ENCODE measurements around the gene ATP6V0D1.

Gene ATP6V0D1

GRCh38 chr16:67482233-67482924 lies 1.4 kb upstream of the ATP6V0D1 start:
- H3K4me1 ChIP-seq (ENCODE audit: insufficient read depth, low read length, severe bottlenecking): peaks cover 29% of the 10 kb centered on the region
- peaks cover 28% of the 10 kb centered on the region; the same call in 1 of the 2 replicates for H3K36me3 ChIP-seq (ENCODE audit: insufficient read depth, low read length)
- H3K79me2 ChIP-seq (ENCODE audit: insufficient read depth, low read length): peaks cover 28% of the 10 kb centered on the region
- no peaks in the 10 kb centered on the region for H3K27me3 ChIP-seq (ENCODE audit: insufficient read depth, low read length)
- H4K20me1 ChIP-seq (ENCODE audit: insufficient read depth, low read length): no peaks in the 10 kb centered on the region
- peak overlapping the region; percentile 83 for H3K27ac ChIP-seq (ENCODE audit: low read depth, low read length, poor library complexity, severe bottlenecking)
- H3K9ac ChIP-seq (ENCODE audit: low read length): peak overlapping the region; percentile 92
- H2AFZ ChIP-seq (ENCODE audit: low read length): no peak overlapping the region
- no peaks in the 10 kb centered on the region for H3K9me3 ChIP-seq (ENCODE audit: low read length)
- H3K4me2 ChIP-seq (ENCODE audit: low read length): peak overlapping the region; percentile 93
- TF ChIP-seq CTCF (IDR thresholded peaks at IDR 0.05; ENCODE audit: low read length): no peak
- TF ChIP-seq EZH2 (IDR thresholded peaks at IDR 0.05; ENCODE audit: borderline replicate concordance, low read length): no peak
- peak overlapping the region; percentile 91 for H3K4me3 ChIP-seq (ENCODE audit: low read depth, low read length, poor library complexity, severe bottlenecking)
- H3K9me2 ChIP-seq (ENCODE audit: low read depth, low read length): no peaks in the 10 kb centered on the region
- H3F3A ChIP-seq (ENCODE audit: insufficient read depth, low read length): peaks cover 4% of the 10 kb centered on the region; the same call in 1 of the 2 replicates

DNA sequence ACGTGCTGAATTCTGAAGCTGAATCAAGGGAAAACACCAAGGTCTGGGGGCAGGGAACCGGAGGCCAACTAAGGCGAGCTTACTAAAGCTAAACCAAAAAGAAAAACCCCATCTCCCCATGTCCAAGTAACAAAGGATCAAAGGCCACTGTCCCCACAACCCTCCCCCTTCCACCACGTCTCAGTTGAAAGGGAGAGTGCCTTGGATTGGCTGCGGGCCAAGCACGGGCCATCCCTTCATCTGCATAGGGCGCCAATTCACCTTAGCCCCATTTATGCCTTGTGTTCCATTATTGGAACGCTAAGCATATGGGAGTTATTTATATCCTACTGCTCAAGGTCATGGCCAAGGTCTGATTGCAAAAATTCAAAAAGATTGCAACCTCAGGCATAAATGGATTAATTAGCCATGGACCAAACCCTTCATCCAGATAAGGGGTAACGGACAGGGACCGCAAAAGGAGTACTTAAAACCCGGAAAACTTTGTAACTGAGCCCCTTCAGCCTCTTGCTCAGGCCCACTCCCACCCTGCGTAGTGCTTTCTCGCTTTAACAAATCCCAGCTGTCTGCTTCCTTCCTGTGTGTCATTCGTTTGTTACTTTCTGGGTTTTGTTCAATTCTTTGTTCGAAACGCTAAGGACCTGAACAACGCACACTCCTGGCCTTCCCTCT lies 740 bp upstream of the ATP6V0D1 start:
- H4K20me1 ChIP-seq (ENCODE audit: insufficient read depth, low read length): no peaks in the 10 kb centered on the region
- H3K36me3 ChIP-seq (ENCODE audit: insufficient read depth, low read length): peaks cover 23% of the 10 kb centered on the region; the same call in 1 of the 2 replicates
- H3K9ac ChIP-seq (ENCODE audit: low read length): peak overlapping the region; percentile 92
- peak overlapping the region; percentile 93 for H3K4me2 ChIP-seq (ENCODE audit: low read length)
- peaks cover 33% of the 10 kb centered on the region for H3K79me2 ChIP-seq (ENCODE audit: insufficient read depth, low read length)
- no peaks in the 10 kb centered on the region for H3F3A ChIP-seq (ENCODE audit: insufficient read depth, low read length)
- H3K27me3 ChIP-seq (ENCODE audit: insufficient read depth, low read length): no peaks in the 10 kb centered on the region
- H3K9me2 ChIP-seq (ENCODE audit: low read depth, low read length): no peaks in the 10 kb centered on the region
- peak overlapping the region; percentile 83 for H3K27ac ChIP-seq (ENCODE audit: low read depth, low read length, poor library complexity, severe bottlenecking)
- H2AFZ ChIP-seq (ENCODE audit: low read length): no peak overlapping the region
- H3K4me1 ChIP-seq (ENCODE audit: insufficient read depth, low read length, severe bottlenecking): peaks cover 29% of the 10 kb centered on the region
- no peak for TF ChIP-seq EZH2 (IDR thresholded peaks at IDR 0.05; ENCODE audit: borderline replicate concordance, low read length)
- TF ChIP-seq CTCF (IDR thresholded peaks at IDR 0.05; ENCODE audit: low read length): no peak
- H3K4me3 ChIP-seq (ENCODE audit: low read depth, low read length, poor library complexity, severe bottlenecking): peak overlapping the region; percentile 91
- H3K9me3 ChIP-seq (ENCODE audit: low read length): no peaks in the 10 kb centered on the region

DNA sequence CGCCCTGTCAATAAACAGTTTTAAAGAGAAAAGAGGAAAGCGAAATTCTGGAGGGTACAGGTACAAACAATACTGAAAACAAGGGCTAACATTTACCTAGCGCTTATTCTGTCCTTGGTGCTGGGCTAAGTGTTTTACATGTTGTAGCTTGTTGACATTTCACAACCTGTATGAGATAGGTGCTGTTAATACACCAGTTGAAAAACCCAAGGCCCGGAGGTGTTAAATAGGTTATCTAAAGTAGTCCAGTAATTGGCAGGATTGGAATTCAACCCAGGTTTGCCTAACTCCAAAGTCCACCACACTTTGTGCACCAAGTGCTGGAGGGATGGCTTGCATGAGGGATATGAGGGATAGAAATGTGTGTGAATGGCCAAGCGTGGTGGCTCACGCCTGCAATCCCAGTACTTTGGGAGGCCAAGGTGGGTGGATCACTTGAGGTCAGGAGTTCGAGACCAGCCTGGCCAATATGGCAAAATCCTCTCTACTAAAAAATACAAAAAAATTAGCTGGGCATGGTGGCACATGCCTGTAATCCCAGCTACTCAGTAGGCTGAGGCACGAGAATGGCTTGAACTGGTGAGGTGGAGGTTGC lies 2.9 kb downstream of the ATP6V0D1 start:
- Histone ChIP-seq H3K36me3 (ENCODE audit: insufficient read depth, low read length) (peaks cover 7% of the 10 kb centered on the region; the same call in 1 of the 2 replicates), H3K4me2 (ENCODE audit: low read length) (no peak overlapping the region), H3F3A (ENCODE audit: insufficient read depth, low read length) (no peaks in the 10 kb centered on the region), H4K20me1 (ENCODE audit: insufficient read depth, low read length) (no peaks in the 10 kb centered on the region), H3K4me1 (ENCODE audit: insufficient read depth, low read length, severe bottlenecking) (peaks cover 33% of the 10 kb centered on the region), H3K27ac (ENCODE audit: low read depth, low read length, poor library complexity, severe bottlenecking) (no peak overlapping the region), H3K27me3 (ENCODE audit: insufficient read depth, low read length) (no peaks in the 10 kb centered on the region), H3K9me3 (ENCODE audit: low read length) (no peaks in the 10 kb centered on the region), H3K9ac (ENCODE audit: low read length) (no peak overlapping the region), H3K9me2 (ENCODE audit: low read depth, low read length) (no peaks in the 10 kb centered on the region), H2AFZ (ENCODE audit: low read length) (no peak overlapping the region), H3K4me3 (ENCODE audit: low read depth, low read length, poor library complexity, severe bottlenecking) (no peak overlapping the region), H3K79me2 (ENCODE audit: insufficient read depth, low read length) (peaks cover 64% of the 10 kb centered on the region)
- TF ChIP-seq CTCF (IDR thresholded peaks at IDR 0.05; ENCODE audit: low read length) (no peak), EZH2 (IDR thresholded peaks at IDR 0.05; ENCODE audit: borderline replicate concordance, low read length) (no peak)
